HG02610 (cell line): ENCODE results near the gene COL27A1.
"Not testable (repeated sequence)": the region's sequence is repeated elsewhere in the genome, so short reads cannot be mapped to it uniquely, and the experiment has no call there.

Source experiments
- ATAC-seq: cut with Tn5 transposase; IDR thresholded peaks from one replicate; pipeline ENCODE4 v1.9.1; 2021; ENCODE audit warnings: mild to moderate bottlenecking, moderate library complexity; ENCODE audit not compliant: unreplicated experiment

Gene COL27A1

DNA sequence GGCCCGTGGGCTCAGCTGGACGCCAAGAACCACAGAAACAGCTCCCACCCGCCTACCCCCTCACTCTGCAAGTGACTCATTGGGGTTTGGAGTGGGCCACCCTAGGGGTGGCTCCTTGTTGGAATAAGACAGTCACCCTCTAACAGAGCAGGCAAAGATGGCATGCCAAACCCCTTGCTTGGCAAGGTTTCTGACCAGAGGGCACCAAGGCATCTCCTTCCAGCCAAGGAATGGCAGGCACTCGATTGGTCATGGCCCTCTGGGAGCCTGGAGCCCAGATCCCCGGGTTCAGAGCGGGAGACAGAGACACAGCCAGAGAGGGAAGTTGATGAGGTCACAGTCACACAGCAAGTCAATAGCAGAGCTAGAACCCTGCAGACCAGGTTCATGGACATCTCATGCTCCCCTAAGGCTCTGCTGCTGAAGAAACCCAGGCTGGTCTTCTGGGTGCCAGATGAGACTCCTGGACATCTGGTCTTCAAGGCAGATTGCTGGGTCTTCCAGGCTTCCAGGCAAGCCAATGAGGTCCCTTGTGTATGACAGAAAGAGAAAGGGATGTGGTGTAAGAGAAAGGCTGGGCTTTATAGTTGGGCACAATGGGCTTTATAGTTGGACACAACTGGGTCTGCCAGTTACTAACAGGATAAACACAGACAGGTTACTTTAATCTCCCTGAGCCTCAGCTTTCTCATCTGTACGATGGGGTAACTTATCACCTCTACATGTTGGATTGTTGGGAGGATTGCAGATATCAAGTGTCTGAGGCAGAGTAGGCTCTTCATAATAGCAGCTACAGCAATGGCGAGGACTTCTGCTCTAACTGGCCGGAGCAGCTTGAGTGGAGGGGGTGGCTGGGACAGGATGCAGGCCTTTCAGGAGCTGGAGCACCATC is 33.0 kb upstream of the COL27A1 start:
- no peak for ATAC-seq

- no peak for ATAC-seq
Measured at GRCh38 chr9:114123031-114123977, 32.0 kb upstream of the COL27A1 start.

DNA sequence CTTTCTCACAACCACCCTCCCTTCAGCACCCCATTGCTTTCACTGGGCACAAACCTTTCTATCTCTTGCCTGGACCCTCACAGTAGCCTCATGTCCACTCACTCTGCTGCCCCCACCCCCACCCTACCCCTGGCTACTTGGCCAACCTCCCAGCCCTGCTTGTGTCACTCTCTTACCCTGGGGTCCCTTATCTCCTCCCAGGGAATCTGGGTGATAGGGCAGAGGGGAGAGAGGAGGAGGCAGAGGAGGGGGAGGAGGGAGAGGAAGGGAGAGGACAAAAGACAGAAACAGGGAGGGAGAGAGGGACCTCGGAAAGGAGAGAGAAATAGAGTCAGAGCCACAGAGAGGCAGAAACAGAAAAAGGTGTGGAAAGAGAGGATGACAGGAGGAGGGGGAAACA is 31.2 kb upstream of the COL27A1 start:
- ATAC-seq = no peak

GRCh38 chr9:114124666-114125475 is 30.5 kb upstream of the COL27A1 start:
- ATAC-seq = no peak

GRCh38 chr9:114125476-114126013 is 29.8 kb upstream of the COL27A1 start:
- ATAC-seq = no peak

GRCh38 chr9:114126247-114127060 is 28.9 kb upstream of the COL27A1 start:
- ATAC-seq = no peak

DNA sequence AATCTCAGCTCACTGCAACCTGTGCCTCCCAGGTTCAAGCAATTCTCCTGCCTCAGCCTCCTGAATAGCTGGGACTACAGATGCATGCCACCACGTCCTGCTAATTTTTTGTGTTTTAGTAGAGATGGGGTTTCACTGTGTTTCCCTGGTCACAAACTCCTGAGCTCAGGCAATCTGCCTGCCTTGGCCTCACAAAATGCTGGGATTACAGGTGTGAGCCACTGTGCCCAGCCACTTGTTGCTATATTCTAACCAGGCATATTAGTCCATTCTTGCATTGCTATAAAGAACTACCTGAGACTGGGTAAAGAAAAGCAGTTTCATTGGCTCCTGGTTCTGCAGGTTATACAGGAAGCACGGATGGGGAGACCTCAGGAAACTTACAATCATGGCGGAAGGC is 26.6 kb upstream of the COL27A1 start:
- ATAC-seq = not testable (repeated sequence)

DNA sequence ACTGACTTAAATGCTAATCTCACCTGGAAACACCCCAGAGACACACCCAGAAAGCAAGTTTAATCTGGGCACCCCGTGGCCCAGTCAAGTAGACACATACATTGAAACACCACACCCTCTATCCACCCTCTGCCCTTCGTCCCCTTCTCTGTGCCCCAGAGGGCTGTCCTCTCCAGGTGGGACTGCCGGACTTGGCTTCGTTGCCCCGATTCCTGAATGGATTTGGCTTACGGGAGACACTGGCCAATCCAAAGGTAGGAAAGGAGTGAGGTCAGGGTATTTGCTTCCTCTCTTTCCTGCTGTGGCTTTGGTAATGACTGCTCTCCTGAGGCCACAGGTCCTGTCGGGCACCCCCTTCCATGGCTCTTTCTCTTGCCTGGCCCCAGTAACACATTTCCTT is 25.2 kb upstream of the COL27A1 start:
- no peak for ATAC-seq

GRCh38 chr9:114130624-114131277 is 24.6 kb upstream of the COL27A1 start:
- no peak for ATAC-seq

DNA sequence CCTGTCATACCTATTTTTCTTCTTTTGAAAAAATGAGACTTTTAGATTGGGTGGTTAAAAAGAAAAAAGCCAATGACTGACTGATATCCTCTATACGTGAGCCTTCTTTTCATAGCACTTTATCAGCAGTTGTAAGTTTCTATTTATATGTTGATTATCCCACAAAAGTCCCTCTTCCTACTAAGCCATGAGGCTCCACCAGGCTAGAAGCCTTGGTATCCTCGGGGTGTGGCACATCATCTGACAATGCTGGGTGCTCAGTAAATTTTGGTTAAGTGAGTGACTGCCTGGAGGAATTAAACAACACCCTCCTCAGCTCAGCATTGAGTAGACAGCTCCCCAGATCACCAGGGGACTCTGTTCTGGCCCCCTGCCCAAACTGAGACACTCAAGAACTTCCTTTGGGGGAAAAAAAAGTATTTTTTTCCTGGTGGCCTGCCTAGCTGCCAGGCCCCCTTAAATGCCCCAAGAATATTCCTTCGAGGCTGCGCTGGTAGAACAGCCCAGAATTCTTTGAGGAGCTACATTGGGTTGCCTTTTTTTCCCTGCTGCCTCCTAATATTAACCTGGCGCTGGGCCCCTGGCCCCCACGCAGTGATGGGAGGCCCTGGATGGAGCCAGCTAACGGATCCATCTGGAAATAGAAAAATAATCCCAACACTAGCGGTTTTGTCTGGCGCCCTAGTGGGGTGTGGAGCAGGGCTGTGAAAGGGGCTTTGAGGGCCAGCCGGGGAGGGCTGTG is 23.4 kb upstream of the COL27A1 start:
- ATAC-seq = no peak

GRCh38 chr9:114132550-114132918 is 22.8 kb upstream of the COL27A1 start:
- no peak for ATAC-seq

DNA sequence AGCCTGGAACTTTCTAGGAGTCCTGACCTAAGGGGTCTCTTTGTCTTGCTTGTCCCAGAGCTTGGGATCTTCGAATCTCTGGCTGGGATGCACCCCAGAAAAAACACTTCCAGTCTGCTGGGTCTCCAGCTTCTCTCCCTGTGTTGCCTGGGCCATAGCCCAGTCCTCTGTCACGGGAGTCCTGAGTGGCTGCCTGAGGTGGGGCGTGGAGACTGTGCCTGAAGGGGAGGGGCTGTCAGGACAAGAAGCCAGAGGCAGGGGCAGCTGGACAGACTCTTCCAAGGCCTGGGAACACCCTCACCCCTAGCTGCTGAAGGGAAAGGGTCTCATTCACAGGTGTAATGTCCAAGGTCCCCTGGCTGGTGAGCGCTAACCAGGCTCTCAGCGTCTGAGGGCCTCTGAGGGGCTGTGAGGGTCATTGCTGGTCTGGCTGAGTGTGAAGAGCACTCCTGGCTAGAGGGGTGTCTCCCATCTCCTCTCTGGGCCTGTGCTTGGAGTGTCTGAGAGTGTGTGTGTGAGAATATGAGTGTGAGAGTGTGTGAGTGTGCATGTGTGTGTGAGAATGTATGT is 20.4 kb upstream of the COL27A1 start:
- no peak for ATAC-seq

- ATAC-seq = no peak
Measured at GRCh38 chr9:114137831-114138230, 17.5 kb upstream of the COL27A1 start.

DNA sequence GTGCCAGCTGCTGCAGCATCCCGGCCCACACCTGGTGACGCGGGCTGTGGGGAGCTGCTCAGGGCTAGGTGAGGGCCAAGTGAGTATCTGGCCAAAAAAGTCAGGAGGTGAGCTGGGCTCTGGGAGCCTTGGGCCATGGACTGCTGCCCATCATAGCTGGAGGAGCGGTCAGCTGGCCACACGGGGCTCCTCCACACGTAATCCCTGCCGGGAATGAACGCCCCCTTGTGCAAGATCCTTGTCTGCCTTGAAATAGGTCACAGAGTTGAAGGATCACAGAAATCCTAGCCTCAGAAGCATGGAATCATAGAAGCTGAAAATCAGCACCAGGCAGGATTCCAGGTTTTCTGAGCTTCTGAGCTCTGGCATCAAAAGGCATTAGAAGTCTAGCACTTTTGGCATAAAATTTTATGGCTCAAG is 16.8 kb upstream of the COL27A1 start:
- ATAC-seq = no peak

- no peak for ATAC-seq
Measured at GRCh38 chr9:114139071-114139470, 16.3 kb upstream of the COL27A1 start.

DNA sequence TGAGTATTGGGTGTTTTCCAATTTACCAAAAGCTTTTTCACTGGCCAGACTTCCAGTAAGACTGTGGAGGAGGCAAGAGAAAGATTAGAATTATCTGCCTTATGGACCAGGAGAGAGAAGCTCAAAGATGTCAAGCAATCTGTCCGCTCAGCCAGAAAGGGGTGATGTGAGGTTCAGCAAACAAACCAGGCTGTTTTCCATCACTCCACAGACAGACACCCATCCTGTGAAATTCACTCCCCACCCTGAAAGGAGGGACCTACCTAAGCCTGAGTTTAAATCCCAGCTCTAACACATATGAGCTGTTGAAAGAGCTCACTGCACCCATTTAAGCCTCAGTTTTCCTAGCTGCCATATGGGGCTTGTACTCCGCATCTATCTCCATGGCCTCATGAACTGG is 14.9 kb upstream of the COL27A1 start:
- no peak for ATAC-seq

DNA sequence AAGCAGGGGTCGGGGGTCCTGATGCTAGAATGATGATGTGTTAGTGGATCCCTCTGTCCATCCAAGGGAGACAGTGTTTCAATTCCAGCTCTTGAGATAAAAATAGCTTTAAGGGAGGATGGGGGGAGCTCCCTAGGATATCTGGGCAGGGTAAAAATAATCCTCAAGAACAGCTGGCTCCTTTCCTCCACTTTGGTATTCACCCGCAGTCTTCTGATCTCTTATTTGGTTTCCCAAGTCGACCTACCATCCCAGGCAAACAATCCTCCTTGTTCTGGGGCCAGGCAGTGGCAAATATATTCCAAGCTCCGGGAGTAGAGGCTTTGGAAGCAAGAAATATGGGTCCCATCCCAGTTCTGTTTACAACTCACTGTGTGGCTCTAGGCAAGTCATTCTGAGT is 14.5 kb upstream of the COL27A1 start:
- no peak for ATAC-seq
